GM19372 (cell line): ENCODE measurements around the gene SEMA6A.

Experiments used
- ATAC-seq: cut with Tn5 transposase; IDR thresholded peaks from one replicate; pipeline ENCODE4 v1.9.1; 2021; ENCODE audit warnings: mild to moderate bottlenecking, low read depth, moderate library complexity; ENCODE audit not compliant: unreplicated experiment

Gene SEMA6A

DNA sequence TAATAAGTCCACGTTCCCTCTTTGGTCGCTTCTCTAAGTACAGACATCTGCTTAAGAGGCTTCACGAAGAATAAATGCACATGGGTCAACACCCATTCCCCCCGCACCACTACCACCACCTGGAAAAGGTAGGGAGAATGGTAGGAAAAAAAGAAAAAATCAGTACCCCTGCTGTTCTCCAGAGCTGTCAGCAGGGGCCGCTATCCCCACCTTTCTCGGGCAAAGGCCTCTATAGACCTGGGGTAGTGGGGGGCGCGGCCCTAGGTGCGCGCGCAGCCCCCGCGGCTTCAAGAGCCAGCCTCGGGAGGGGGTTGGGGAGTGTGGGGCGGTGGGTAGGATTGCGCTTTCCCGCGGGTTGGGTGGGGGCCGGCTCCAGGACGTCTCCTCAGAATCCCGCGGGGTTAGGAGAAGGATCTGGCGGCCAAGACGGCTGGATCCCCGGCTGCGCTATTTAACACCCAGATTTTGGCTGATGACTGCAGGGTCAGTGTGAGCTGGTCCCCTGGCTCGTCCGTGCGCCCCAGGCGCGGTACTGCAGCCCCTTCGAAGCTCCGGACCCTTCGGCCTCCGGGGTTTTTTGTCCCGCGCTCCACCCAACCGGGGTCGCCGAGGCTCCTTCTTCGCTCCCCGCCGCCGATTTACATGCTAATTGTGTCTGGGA lies 1.6 kb upstream of the SEMA6A start:
- ATAC-seq = peak; percentile 43

GRCh38 chr5:116575326-116576052 lies 866 bp upstream of the SEMA6A start:
- ATAC-seq = no peak

DNA sequence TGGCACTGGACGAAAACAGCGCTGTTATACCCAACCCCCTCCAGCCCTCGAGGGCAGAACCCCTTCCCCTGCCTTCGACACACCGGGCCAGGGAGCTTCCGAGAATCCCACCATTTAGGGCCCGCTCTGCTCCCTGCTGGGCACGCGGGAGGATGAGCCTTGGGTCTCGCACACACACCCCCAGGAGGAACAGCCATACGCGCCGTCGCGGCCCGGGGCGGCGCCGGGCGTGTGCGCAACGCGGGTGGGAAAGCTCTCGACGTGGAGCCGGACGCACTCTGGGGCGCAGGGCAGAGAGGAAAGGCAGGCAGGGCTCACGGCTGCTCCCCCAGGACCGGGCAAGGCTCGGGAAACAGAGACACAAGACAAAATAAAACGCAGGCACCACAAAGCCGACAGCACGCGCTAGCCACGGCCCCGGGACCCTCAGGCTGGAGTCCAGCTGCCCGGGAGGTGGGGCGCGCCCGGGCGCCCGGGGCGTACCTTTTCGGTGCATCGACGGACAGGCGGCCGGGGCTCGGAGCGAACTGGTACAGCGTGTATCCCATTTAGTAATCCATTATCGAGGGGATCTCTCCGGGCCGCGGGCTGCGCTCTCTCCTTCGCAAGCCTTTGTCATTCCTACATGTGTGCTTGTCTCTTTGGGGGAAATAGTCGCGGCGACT lies 789 bp downstream of the SEMA6A start:
- ATAC-seq = no peak

DNA sequence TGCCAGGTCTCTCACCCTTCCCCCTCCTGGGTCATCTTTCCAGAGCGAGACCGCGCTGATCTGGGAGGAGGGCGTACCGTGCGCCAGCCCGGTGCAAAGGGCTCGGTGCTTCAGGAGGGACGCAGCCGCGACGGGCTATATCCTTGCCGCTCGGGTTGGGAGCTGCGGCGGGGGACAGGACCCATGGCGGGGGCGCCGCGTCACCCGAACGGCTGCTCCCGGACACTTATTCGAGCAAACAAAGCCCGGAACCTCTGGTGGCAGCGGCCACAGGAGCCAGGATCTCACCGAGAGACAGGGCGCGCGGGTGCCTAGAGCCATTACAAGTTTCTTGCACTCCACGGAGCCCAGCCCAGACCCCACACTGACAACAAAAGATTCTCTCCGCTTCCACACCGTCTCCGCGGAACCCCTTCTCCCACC lies 1.3 kb downstream of the SEMA6A start:
- no peak for ATAC-seq

DNA sequence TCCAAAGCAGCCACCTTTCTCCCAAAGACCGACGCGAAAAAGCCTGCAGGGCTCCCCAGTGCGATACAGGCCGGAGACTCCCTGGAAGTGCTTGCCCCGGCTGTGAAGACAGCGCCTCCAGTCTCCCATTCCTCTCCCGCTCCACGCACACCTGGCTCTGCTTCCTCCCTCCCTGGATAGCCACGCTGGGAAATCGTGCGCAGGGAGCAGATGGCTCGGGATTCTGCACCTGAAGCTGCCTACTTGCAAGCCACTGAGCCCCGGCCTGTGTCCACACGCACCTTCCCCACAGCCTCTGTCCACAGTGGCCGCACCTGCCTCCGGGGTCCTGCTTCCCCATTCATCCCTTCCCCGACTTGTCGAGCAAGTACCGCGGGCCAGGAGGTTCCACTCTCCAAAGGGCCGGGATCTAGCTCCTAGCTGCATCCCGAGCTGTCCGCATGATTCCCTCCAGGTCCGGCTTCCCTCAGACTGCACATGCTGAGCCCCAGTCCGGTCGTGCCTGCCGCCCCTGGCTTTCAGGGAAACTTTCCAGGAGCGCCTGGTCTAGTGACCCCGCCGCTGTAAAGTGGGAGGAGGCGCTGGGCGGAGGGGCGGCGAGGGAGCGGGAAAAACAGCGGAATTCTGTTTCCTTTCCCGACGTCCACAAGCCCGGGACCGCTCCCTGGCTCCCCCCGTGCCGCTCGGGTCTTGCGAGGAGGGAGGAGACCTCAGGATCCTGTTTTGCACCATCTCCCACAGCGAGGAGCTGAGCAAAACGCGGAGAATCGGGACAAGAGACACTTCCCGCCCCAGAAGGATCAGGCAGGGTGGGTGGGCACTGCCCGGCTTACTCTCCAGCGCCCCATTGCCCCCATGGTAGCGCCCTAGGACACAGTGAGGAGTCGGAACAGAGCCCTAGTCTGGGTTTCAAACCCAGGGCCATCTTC lies 2.0 kb downstream of the SEMA6A start:
- ATAC-seq = no peak

DNA sequence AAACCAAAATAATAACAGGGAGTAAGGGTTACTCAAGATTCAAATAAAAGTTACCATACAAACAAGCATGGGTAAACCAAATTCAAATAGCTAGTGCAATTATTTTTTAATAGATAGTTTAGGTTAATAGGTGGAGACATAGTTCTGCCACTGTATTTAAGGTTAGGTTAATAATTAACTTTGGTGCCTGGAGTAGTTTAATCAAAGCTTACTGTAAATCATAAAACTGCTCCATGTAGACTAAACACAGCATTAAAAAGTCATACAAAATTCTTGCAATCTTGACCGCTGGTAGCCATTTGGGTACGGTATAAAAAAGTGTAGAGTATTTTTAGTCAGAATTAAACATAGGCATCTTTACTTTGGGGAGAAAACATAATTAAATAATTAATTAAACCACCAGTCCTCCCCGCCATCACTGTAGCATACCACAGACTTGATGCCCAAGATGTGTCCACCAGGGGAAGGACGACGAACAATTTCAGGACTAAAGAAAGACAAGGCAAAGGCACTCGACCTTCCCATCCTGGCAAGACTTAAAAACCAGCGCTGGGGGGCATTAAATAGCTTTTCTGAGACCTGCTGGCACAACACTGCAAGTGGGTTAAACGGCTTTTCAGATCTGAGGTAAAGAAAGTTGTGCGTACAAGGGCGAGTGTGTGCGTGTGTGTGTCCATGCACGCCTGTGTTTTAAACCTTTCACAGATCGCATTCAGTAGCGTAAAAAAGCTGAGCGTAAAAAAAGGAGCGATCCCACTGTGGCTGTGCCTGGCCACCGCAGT lies 2.9 kb downstream of the SEMA6A start:
- no peak for ATAC-seq

- no peak for ATAC-seq
These were observed 4.6 kb downstream of the SEMA6A start for GRCh38 chr5:116569999-116570398.

DNA sequence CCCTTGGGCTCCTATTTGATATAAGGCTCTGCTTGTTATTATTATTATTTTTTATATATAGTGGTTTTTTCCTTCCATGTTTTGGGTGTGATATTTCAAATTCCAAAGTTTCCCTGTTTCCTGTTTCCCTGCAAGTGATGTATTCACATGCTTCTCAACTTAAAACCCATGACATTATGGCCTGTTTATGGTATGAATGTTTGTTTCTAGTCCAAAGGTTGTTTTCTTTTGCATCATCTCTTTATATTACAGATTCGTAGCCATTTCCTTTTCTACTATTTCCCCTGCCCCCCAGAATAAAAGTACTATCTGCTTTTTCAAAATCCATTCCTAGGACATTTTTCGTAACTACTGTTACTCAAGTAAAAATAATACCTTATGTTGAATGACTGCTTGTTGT lies 7.5 kb downstream of the SEMA6A start:
- no peak for ATAC-seq

DNA sequence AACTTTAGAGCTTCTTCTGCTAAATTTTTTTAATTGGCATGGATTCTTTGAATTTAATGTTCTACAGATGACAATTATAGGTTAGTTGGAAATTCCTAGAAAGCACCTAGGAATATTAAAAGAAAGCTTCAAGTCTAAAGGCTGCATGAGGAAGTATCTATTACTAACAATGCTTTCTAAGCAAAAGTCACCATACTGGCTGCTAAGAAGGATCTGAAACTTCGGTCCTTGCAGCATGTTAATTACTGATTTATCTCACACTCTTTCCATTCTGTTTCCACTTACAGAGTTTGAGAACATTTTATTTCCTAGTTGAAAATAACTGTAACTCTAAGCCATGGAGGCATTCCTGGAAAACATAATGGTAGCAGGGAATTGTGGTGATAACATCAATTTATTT lies 8.4 kb downstream of the SEMA6A start:
- ATAC-seq = peak; percentile 85

- ATAC-seq = no peak
These were observed 9.7 kb downstream of the SEMA6A start for GRCh38 chr5:116564756-116565490.

GRCh38 chr5:116564312-116564711 lies 10.3 kb downstream of the SEMA6A start:
- no peak for ATAC-seq

- no peak for ATAC-seq
These were observed 10.8 kb downstream of the SEMA6A start for GRCh38 chr5:116563736-116564308.

DNA sequence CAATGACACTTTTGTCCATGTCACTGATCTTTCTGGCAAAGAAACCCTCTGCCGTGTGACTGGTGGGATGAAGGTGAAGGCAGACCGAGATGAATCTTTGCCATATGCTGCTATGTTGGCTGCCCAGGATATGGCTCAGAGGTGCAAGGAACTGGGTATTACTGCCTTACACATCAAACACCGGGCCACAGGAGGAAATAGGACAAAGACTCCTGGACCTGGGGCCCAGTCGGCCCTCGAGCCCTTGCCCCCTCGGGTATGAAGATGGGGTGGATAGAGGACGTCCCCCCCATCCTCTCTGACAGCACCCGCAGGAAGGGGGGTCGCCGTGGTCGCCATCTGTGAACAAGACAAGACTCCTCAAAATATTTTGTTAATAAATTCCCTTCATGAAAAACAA lies 12.0 kb downstream of the SEMA6A start:
- ATAC-seq = no peak

DNA sequence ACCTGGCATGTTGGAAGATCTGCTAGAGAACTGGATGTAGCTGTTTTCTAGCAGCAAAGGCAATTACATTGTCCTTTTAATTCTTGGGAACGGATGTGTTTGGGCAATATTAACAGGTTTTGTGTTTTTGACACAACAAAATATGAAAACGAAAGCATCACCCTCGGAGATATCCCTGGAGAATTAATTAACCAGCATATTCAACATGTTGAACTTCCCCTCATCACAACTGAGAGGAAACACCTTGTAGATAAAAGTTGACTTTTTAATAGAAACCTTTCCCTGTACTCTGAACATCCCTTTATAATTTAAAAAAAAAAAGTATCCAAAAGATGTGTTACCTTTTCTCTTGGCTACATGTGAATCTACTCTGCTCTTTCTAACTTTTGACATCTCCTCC lies 13.0 kb downstream of the SEMA6A start:
- no peak for ATAC-seq

GRCh38 chr5:116559673-116560164 lies 14.9 kb downstream of the SEMA6A start:
- no peak for ATAC-seq

DNA sequence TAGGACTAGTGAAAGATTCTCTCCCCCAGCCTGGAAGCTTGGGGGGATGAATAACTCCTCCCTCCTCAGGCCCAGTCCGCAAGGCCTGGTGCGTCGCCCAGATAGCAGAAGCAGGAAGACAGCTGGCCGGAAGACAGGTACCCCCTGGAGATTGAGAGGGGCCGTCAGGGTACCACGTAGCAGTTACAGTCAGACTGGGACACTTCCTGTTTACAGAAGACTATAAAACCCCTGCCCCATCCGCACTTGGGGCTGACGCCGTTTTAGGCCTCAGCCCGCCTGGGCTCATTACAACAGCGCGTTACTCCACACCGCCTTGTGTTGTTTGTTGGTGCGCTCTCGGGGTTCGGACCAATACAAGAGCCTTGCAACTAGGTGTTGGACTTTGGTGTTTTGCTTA lies 15.4 kb downstream of the SEMA6A start:
- no peak for ATAC-seq

DNA sequence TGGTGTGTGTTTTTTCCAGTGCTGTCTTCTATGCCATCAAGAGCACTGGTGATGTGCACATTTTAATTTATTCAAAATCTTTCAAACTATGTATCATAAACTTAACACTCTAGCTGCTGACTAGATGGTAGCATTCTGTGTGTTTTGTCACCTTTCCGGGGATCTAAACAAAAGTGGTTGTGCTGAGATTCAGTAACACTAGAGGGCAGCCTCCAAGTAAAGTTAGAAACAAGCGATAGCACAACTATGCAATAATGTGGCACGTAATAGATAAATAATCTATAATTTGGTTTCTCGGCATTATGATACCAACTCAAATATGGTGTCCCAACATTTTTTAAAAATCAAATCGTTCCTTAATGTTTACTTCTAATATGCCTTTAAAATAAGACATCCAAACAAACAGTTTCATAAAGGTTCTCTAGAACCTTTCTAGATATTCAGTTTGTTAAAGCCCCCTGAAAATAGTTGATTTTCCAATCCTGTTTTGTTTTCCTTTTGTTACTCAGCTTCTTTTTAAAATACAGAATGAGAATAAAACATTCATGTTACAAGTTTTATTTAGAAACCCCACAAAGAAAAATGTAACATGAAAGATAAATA lies 16.9 kb downstream of the SEMA6A start:
- peak; percentile 53 for ATAC-seq

DNA sequence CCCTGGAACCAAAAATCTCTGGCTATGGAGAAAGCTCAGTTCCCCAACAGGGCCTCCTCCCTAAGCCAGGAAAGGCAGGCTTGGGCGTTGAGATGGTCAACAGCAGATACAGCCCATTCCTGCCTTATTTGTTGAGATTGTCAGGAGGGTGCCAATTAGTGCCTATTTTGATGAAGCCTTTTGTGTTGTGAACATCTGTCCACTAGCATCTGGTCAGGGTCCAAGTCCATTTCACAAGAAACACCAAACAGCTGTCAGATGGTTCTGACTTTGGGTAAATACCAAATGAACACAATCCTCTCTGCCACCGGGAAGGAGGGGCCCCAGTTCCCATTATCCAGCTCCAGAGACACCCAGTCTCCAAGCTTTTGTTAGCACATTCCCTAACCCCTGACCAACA lies 19.9 kb downstream of the SEMA6A start:
- no peak for ATAC-seq
